CD4-positive, alpha-beta T cell treated with Interleukin-4 for 4 hours (primary cell): ENCODE measurements around the gene STYXL2.

ENCODE experiments used
- DNase-seq: peaks from one replicate; pipeline ENCODE4 v3.0.0-alpha.2; 2020

Gene STYXL2

GRCh38 chr1:167137332-167137781, 43.5 kb downstream of the STYXL2 start:
- no peak for DNase-seq

GRCh38 chr1:167137793-167138510, 44.1 kb downstream of the STYXL2 start:
- DNase-seq = no peak

DNA sequence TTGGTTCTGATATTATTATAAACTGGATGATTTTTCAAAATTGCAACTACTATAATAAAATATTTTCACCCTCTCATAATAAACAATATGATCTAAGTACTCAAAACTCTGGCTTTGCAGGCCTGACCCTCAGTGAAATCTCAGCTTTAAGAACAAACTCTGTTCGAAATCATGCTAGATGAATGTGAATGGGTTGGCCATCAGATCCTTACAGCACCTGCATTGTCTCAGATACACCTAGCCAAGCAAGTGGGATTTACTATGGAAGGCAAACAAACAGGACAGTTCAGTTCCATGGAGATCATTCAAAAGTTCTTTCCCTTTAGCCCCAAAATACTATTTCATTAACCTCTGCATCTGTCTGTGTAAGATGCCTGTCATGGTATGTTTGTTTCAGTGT, 44.8 kb downstream of the STYXL2 start:
- DNase-seq = no peak

DNA sequence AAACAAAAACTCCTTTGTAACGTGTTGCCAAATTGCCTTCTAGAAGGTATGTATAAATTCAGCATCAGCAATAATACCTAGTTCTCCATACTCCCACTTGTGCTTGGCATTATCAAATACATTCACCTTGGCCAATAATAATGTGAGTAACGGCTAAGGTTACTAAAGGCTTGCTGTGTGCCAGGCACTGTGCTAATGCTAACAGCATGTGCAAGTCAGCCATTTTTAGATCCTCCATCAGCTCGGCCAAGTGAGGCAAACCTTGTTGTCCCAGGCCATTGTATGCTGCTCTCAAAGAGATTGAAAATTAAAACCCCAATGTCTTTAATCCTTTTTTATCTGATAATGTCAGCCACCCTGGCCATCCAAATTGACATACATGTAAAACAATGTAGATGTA, 48.1 kb downstream of the STYXL2 start:
- DNase-seq = no peak
